ENCODE measurements around the gene KIRREL3.
"Not testable (repeated sequence)": the region's sequence is repeated elsewhere in the genome, so short reads cannot be mapped to it uniquely, and the experiment has no call there.

Gene KIRREL3

DNA sequence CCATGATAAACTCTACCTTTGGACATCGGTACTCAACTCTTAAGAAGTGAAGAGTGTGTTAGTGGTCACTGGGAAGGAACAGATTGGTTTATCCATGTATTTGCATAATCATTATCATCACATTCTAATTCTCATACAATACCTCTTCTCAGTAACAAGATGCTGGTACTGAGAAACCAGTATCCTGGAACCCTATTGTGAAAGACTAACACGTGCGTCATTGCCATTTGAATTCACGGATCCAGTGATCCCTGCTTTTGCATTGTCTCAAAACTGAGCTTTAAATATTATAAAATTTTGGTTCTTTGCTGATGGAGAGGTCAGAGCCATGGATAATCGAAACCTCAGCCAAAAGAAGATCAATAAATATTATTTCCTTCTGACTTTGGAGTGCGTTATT is 35.2 kb downstream of the KIRREL3 start:
- Histone ChIP-seq H3K27ac (ENCODE audit: low read depth, low read length) (no peak overlapping the region), H3K9me3 (ENCODE audit: control insufficient read depth in 5 of 5, low read length in 5 of 5) (no peaks in the 10 kb centered on the region), H3K9ac (ENCODE audit: low read length in 5 of 5) (no peak overlapping the region), H3K4me1 (ENCODE audit: control insufficient read depth in 5 of 5, insufficient read depth in 5 of 5, low read length in 5 of 5) (no peaks in the 10 kb centered on the region), H3K36me3 (ENCODE audit: control insufficient read depth in 5 of 5, insufficient read depth in 5 of 5, low read length in 5 of 5) (no peaks in the 10 kb centered on the region), H3K27me3 (ENCODE audit: control insufficient read depth in 5 of 5, insufficient read depth in 4 of 5, low read length in 5 of 5) (peaks cover 4 to 11% (median 8%) of the 10 kb centered on the region in 5 donors), H3K4me3 (ENCODE audit: low read depth in 1 of 5, low read length in 5 of 5) (no peak overlapping the region)

DNA sequence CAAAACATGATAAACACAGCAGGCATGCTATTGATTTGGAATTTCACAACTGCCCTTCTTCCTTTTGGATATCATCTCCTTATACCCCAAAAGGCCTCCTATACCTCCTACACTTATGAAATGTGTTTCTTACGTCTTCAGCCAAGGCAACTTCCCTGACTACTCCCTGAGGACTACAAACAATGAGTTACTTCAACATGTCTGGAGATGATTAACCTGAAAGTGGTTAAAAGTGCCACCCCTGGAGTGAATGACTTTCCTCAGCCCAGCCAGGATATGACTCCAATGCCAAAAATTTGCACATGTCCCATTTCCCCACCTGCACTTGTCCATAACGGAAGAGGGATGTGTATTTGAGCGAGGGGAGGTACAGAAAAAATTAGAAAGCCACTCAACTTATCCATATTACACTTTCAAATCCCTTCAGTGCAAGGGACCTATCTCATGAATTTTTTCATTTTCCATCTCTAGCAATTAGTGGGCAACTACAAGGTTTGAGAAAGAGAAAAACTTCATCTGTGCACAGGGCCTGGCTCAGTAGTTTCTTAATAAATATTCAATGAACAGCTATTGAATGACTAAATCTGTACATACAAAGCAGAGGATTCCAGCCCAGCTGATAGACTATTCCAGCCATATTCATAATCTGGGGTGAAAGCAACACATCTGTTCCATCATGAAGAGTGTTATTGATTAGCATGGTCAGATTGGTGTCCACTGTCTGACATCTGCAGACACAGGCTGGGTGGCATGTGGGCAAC is 36.8 kb downstream of the KIRREL3 start:
- no peak overlapping the region for H3K4me3 ChIP-seq (ENCODE audit: low read depth in 1 of 5, low read length in 5 of 5)
- no peak overlapping the region for H3K9ac ChIP-seq (ENCODE audit: low read length in 5 of 5)
- H3K4me1 ChIP-seq (ENCODE audit: control insufficient read depth in 5 of 5, insufficient read depth in 5 of 5, low read length in 5 of 5), result no peaks in the 10 kb centered on the region
- H3K36me3 ChIP-seq (ENCODE audit: control insufficient read depth in 5 of 5, insufficient read depth in 5 of 5, low read length in 5 of 5), result no peaks in the 10 kb centered on the region
- H3K9me3 ChIP-seq (ENCODE audit: control insufficient read depth in 5 of 5, low read length in 5 of 5), result no peaks in the 10 kb centered on the region
- H3K27ac ChIP-seq (ENCODE audit: low read depth, low read length), result no peak overlapping the region
- peaks cover 0 to 6% (median 4%) of the 10 kb centered on the region in 5 donors for H3K27me3 ChIP-seq (ENCODE audit: control insufficient read depth in 5 of 5, insufficient read depth in 4 of 5, low read length in 5 of 5)

DNA sequence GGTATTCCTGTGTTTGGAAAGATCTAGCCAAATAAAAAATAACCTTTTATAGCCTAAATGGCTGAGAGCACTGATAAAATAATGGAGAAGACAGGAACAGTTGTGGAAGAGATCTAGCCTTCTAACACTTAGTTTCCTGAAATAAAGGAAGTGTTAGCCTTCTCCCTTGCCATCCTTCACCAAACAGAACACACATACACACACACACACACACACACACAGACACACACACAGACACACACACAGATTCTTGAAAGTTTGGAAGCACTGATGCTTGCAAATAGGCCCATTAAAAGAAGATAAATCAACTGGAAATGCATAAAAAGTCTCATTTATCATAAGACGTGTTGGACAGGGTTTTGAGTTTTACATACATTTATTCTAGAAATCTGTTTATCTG is 37.5 kb downstream of the KIRREL3 start:
- no peak overlapping the region for H3K9ac ChIP-seq (ENCODE audit: low read length in 5 of 5)
- H3K27me3 ChIP-seq (ENCODE audit: control insufficient read depth in 5 of 5, insufficient read depth in 4 of 5, low read length in 5 of 5), result no peaks in the 10 kb centered on the region
- H3K36me3 ChIP-seq (ENCODE audit: control insufficient read depth in 5 of 5, insufficient read depth in 5 of 5, low read length in 5 of 5), result no peaks in the 10 kb centered on the region
- no peaks in the 10 kb centered on the region for H3K4me1 ChIP-seq (ENCODE audit: control insufficient read depth in 5 of 5, insufficient read depth in 5 of 5, low read length in 5 of 5)
- H3K9me3 ChIP-seq (ENCODE audit: control insufficient read depth in 5 of 5, low read length in 5 of 5), result no peaks in the 10 kb centered on the region
- H3K27ac ChIP-seq (ENCODE audit: low read depth, low read length), result no peak overlapping the region
- no peak overlapping the region for H3K4me3 ChIP-seq (ENCODE audit: low read depth in 1 of 5, low read length in 5 of 5)

DNA sequence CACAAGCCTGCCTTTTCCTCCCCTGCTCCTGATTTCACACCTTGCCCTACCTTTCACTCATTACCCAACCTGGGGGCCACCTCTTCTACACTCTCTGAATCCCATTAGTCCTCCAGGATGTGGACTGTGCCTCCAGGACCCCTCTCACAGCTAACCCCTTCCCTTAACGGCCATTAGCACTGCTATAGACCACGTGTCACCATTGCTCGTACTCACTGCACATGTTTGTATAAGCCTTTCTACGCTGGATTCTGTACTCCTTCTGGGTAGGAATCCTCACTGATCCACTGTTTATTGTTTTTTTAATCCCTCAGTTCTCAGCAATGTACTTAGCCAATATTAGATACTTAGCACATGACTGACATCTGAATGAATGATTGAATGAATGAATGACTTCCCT is 40.9 kb downstream of the KIRREL3 start:
- H3K36me3 ChIP-seq (ENCODE audit: control insufficient read depth in 5 of 5, insufficient read depth in 5 of 5, low read length in 5 of 5), result no peaks in the 10 kb centered on the region
- no peak overlapping the region for H3K27ac ChIP-seq (ENCODE audit: low read depth, low read length)
- H3K9ac ChIP-seq (ENCODE audit: low read length in 5 of 5), result no peak overlapping the region
- H3K4me3 ChIP-seq (ENCODE audit: low read depth in 1 of 5, low read length in 5 of 5), result no peak overlapping the region
- H3K4me1 ChIP-seq (ENCODE audit: control insufficient read depth in 5 of 5, insufficient read depth in 5 of 5, low read length in 5 of 5), result no peaks in the 10 kb centered on the region
- H3K9me3 ChIP-seq (ENCODE audit: control insufficient read depth in 5 of 5, low read length in 5 of 5), result no peaks in the 10 kb centered on the region
- H3K27me3 ChIP-seq (ENCODE audit: control insufficient read depth in 5 of 5, insufficient read depth in 4 of 5, low read length in 5 of 5), result no peaks in the 10 kb centered on the region

DNA sequence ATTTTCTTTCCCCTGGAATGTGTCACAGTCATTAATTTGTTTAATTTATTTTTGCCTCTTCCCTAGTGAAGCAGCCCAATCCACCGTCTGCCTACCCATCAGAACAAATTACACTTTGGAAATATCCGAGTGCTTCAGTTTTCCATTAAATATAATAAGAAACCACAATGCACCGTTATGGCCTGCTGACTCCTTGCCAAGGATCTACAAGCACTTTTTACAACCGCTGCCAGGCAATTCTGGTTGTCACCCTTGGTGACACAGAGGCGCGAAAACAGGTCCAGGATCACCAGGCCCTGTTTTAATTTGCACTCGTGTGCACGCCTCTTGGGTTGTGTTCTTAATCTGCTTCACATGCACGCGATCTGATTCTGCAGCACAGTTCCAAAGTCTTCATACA is 43.9 kb downstream of the KIRREL3 start:
- H3K9me3 ChIP-seq (ENCODE audit: control insufficient read depth in 5 of 5, low read length in 5 of 5), result no peaks in the 10 kb centered on the region
- H3K9ac ChIP-seq (ENCODE audit: low read length in 5 of 5), result no peak overlapping the region
- H3K27ac ChIP-seq (ENCODE audit: low read depth, low read length), result no peak overlapping the region
- no peak overlapping the region for H3K4me3 ChIP-seq (ENCODE audit: low read depth in 1 of 5, low read length in 5 of 5)
- H3K27me3 ChIP-seq (ENCODE audit: control insufficient read depth in 5 of 5, insufficient read depth in 4 of 5, low read length in 5 of 5), result no peaks in the 10 kb centered on the region
- H3K36me3 ChIP-seq (ENCODE audit: control insufficient read depth in 5 of 5, insufficient read depth in 5 of 5, low read length in 5 of 5), result no peaks in the 10 kb centered on the region
- H3K4me1 ChIP-seq (ENCODE audit: control insufficient read depth in 5 of 5, insufficient read depth in 5 of 5, low read length in 5 of 5), result no peaks in the 10 kb centered on the region

DNA sequence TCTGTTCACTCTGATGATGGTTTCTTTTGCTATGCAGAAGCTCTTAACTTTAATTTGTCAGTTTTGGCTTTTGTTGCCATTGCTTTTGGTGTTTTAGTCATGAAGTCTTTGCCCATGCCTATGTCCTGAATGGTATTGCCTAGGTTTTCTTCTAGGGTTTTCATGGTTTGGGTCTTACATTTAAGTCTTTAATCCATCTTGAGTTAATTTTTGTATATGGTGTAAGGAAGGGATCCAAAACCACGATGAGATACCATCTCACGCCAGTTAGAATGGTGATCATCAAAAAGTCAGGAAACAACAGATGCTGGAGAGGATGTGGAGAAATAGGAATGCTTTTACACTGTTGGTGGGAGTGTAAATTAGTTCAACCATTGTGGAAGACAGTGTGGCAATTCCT is 48.0 kb downstream of the KIRREL3 start:
- not testable (repeated sequence) for H3K27ac ChIP-seq (ENCODE audit: low read depth, low read length)

DNA sequence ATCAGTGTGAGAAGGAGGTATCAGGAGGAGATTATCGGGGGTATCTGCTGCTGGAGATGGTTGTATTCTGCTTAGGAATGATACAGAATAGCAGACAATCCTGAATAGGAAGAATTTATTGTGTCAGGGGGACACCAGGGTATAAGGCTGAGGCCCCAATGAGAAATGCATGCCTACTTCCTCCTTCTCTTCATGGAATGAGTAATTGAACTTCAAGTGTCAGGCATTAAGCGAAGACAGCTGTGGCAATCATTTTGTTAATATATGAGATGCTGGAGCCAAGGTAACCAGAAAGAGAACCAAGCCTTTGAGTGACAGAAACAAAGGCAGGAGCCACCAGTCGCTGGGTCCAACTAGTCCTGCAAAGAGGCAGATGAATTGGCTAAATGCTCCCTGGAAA is 49.1 kb downstream of the KIRREL3 start:
- H3K4me1 ChIP-seq (ENCODE audit: control insufficient read depth in 5 of 5, insufficient read depth in 5 of 5, low read length in 5 of 5), result no peaks in the 10 kb centered on the region
- H3K9ac ChIP-seq (ENCODE audit: low read length in 5 of 5), result no peak overlapping the region
- H3K27ac ChIP-seq (ENCODE audit: low read depth, low read length), result no peak overlapping the region
- no peaks in the 10 kb centered on the region for H3K9me3 ChIP-seq (ENCODE audit: control insufficient read depth in 5 of 5, low read length in 5 of 5)
- no peaks in the 10 kb centered on the region for H3K27me3 ChIP-seq (ENCODE audit: control insufficient read depth in 5 of 5, insufficient read depth in 4 of 5, low read length in 5 of 5)
- no peak overlapping the region for H3K4me3 ChIP-seq (ENCODE audit: low read depth in 1 of 5, low read length in 5 of 5)
- no peaks in the 10 kb centered on the region for H3K36me3 ChIP-seq (ENCODE audit: control insufficient read depth in 5 of 5, insufficient read depth in 5 of 5, low read length in 5 of 5)

More for the DNA sequence above, 48.0 kb downstream of the KIRREL3 start:
- not testable (repeated sequence) for H3K9ac ChIP-seq (ENCODE audit: low read length in 5 of 5); H3K9me3 ChIP-seq (ENCODE audit: control insufficient read depth in 5 of 5, low read length in 5 of 5); H3K4me1 ChIP-seq (ENCODE audit: control insufficient read depth in 5 of 5, insufficient read depth in 5 of 5, low read length in 5 of 5); H3K4me3 ChIP-seq (ENCODE audit: low read depth in 1 of 5, low read length in 5 of 5); H3K36me3 ChIP-seq (ENCODE audit: control insufficient read depth in 5 of 5, insufficient read depth in 5 of 5, low read length in 5 of 5); H3K27me3 ChIP-seq (ENCODE audit: control insufficient read depth in 5 of 5, insufficient read depth in 4 of 5, low read length in 5 of 5)

DNA sequence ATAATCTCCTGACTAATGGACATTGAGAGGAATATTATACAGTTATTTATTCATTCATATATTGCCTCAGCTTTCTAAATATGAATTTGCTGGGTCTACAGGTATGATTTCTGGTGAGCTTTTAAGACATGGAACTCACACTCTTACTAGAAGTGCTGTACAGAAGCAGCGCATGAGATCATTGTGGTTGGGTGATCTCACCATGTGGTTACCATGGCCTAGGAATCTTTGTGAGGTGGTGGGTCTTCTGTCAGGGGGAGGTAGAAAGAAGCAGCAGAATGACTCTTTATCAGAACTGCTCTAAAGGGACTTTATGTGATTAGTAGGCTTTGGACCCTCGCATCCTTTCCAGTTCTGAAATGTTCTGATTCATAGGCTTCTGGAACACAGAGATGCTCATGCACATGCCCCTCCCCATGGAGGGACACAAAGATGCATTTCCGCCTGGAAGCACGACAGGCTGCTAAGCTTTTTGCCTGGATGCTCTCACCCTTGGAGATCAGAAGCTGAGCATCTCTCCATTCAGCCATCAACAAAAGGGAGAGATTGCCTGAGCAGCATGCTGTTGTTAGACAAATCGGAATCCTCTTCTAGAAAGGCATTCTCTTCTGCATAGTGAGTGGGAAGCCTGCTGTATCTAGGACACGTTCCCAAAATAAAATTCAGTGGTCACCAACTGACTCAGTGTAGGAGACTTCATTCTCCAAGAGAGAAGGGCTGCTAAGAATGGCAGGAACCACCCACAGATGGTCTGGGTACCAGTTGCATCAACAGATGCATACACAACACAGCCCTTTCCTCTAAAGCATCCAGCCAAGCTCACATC is 51.3 kb downstream of the KIRREL3 start:
- H3K9ac ChIP-seq (ENCODE audit: low read length in 5 of 5), result no peak overlapping the region
- no peaks in the 10 kb centered on the region for H3K4me1 ChIP-seq (ENCODE audit: control insufficient read depth in 5 of 5, insufficient read depth in 5 of 5, low read length in 5 of 5)
- H3K27ac ChIP-seq (ENCODE audit: low read depth, low read length), result no peak overlapping the region
- peaks cover 0 to 2% (median 0%) of the 10 kb centered on the region in 5 donors for H3K27me3 ChIP-seq (ENCODE audit: control insufficient read depth in 5 of 5, insufficient read depth in 4 of 5, low read length in 5 of 5)
- no peak overlapping the region for H3K4me3 ChIP-seq (ENCODE audit: low read depth in 1 of 5, low read length in 5 of 5)
- H3K9me3 ChIP-seq (ENCODE audit: control insufficient read depth in 5 of 5, low read length in 5 of 5), result no peaks in the 10 kb centered on the region
- H3K36me3 ChIP-seq (ENCODE audit: control insufficient read depth in 5 of 5, insufficient read depth in 5 of 5, low read length in 5 of 5), result no peaks in the 10 kb centered on the region

DNA sequence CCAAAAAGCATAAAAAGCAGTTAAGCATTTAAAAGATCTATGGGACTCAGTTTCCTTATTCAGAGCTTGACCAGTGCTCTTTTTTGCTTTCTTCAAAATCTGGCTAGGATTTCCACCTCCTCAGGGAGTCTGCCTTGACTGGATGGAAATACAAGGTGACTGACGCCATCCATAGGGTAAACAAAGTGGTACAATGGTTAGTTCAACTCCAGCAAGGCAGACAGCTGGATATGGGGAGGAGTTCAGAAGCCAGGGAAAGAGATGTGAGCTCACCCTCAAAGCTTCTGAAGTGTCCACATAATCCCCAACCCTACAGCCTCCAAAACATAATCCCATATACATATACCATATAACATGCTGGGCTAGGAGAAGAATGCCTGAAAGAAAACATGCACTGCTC is 52.0 kb downstream of the KIRREL3 start:
- no peak overlapping the region for H3K4me3 ChIP-seq (ENCODE audit: low read depth in 1 of 5, low read length in 5 of 5)
- H3K27ac ChIP-seq (ENCODE audit: low read depth, low read length), result no peak overlapping the region
- H3K27me3 ChIP-seq (ENCODE audit: control insufficient read depth in 5 of 5, insufficient read depth in 4 of 5, low read length in 5 of 5), result peaks cover 0 to 2% (median 0%) of the 10 kb centered on the region in 5 donors
- no peaks in the 10 kb centered on the region for H3K9me3 ChIP-seq (ENCODE audit: control insufficient read depth in 5 of 5, low read length in 5 of 5)
- no peaks in the 10 kb centered on the region for H3K4me1 ChIP-seq (ENCODE audit: control insufficient read depth in 5 of 5, insufficient read depth in 5 of 5, low read length in 5 of 5)
- H3K36me3 ChIP-seq (ENCODE audit: control insufficient read depth in 5 of 5, insufficient read depth in 5 of 5, low read length in 5 of 5), result no peaks in the 10 kb centered on the region
- no peak overlapping the region for H3K9ac ChIP-seq (ENCODE audit: low read length in 5 of 5)

DNA sequence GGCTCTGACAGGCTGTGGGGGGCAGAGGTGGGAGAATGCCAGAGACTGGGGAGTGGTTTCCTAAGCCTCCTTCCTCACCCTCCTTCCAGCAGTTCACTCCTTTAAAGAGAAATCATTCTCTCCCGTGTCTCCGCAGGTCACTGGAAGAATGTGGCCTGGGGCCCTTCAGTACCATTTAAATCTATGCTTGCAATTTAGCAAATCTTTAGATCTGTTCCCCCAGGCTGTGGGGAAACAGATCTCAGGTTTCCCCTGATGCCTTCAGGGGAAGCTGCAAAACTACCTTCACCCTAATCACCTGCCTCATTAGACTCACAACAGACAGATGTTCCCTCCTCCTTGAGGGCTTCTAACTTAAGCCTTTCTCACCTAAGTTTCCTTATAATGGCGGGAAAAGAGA is 55.3 kb downstream of the KIRREL3 start:
- peaks cover 0 to 2% (median 0%) of the 10 kb centered on the region in 5 donors for H3K27me3 ChIP-seq (ENCODE audit: control insufficient read depth in 5 of 5, insufficient read depth in 4 of 5, low read length in 5 of 5)
- no peaks in the 10 kb centered on the region for H3K36me3 ChIP-seq (ENCODE audit: control insufficient read depth in 5 of 5, insufficient read depth in 5 of 5, low read length in 5 of 5)
- no peak overlapping the region for H3K27ac ChIP-seq (ENCODE audit: low read depth, low read length)
- H3K4me1 ChIP-seq (ENCODE audit: control insufficient read depth in 5 of 5, insufficient read depth in 5 of 5, low read length in 5 of 5), result no peaks in the 10 kb centered on the region
- no peaks in the 10 kb centered on the region for H3K9me3 ChIP-seq (ENCODE audit: control insufficient read depth in 5 of 5, low read length in 5 of 5)
- H3K9ac ChIP-seq (ENCODE audit: low read length in 5 of 5), result no peak overlapping the region
- no peak overlapping the region for H3K4me3 ChIP-seq (ENCODE audit: low read depth in 1 of 5, low read length in 5 of 5)

Data from subcutaneous abdominal adipose tissue (tissue), 5 donors.